ENCODE results near the gene DSG1. TPM values are rescaled to one million over a fixed set of nuclear protein-coding genes. Genes with fewer than 3 reads are reported as not detected.
"Not testable (repeated sequence)": the region's sequence is repeated elsewhere in the genome, so short reads cannot be mapped to it uniquely, and the experiment has no call there.

DSG1 gene
- polyA plus RNA-seq, 3 donors from 2014 or later, result not detected

DNA sequence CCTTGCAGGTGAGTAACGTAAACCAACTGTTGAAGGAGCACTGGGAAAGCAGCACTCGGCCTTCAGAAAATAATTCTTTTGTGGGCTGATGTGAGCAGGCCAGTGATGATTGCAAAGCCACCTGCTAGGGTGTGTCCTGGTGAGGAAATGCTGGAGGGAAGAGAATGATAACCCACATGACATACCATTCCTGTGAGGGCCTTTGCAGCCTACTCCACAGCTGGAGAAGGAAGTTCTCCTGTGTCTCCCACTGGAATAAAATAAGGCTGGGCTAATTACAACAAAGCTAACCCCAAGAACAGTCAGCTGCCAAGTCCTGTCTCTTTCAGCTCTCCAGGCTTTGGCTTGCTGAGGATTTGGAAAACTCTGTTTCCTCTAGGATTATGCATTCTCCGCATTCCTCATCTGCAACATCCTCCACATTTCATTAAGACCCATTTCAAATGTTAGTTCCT, 16.7 kb upstream of the DSG1 start:
- Mint-ChIP-seq H3K27me3 (ENCODE audit: low read depth in 3 of 3) (peaks cover 0 to 3% (median 0%) of the 10 kb centered on the region in 3 donors), H3K36me3 (no peaks in the 10 kb centered on the region), H3K9me3 (peaks cover 0 to 6% (median 2%) of the 10 kb centered on the region in 6 donors), H3K27ac (no peak overlapping the region), H3K4me3 (no peak overlapping the region), H3K4me1 (no peaks in the 10 kb centered on the region)
- DNase-seq, result no peak

DNA sequence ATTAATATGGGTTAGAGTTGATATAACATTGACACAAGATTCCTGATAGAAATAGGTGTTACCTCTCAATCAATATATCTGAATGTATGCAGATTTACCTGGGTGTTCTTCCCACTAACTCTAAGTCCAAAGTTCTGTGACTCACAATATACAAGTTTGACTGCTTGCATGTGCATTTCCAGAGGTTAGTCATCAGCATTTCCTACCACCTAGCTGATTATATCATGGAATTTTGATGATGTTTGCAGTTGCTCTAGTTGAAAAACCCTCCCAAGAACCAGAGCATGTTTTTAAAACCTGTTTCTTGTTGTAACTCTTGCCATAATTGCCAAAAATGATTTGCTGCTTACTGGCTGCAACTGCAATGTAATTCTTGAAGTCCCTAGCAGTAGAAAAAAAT, 15.0 kb upstream of the DSG1 start:
- Mint-ChIP-seq H3K4me3 (no peak overlapping the region), H3K27me3 (ENCODE audit: low read depth in 3 of 3) (peaks cover 0 to 3% (median 0%) of the 10 kb centered on the region in 3 donors)

DNA sequence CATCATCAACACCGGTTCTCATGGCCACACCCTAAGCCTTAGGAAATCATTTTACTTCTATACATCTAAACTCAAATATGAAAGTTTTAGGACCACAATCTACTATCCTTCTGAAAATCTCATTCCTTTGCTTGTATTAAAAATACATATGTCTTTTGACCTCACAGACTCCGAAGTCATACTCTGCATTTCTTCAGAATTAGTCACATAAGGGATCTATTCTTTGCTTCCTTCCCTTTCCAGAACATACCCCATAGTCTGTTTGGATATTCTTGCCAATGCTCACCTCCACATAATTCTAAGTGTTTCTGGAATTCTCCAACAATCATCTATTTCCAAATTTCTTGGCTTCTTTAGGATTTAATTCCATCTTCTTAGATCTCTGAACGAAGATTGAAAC, 14.2 kb upstream of the DSG1 start:
- peaks cover 0 to 6% (median 2%) of the 10 kb centered on the region in 6 donors for H3K9me3 Mint-ChIP-seq
- DNase-seq, result no peak
- H3K27ac Mint-ChIP-seq, result no peak overlapping the region
- no peaks in the 10 kb centered on the region for H3K4me1 Mint-ChIP-seq
- no peaks in the 10 kb centered on the region for H3K27me3 Mint-ChIP-seq (ENCODE audit: low read depth in 3 of 3)
- H3K36me3 Mint-ChIP-seq, result no peaks in the 10 kb centered on the region
- H3K4me3 Mint-ChIP-seq, result no peak overlapping the region

More for the DNA sequence above, 15.0 kb upstream of the DSG1 start:
- no peak overlapping the region for H3K27ac Mint-ChIP-seq
- H3K36me3 Mint-ChIP-seq, result no peaks in the 10 kb centered on the region
- peaks cover 0 to 6% (median 2%) of the 10 kb centered on the region in 6 donors for H3K9me3 Mint-ChIP-seq
- H3K4me1 Mint-ChIP-seq, result no peaks in the 10 kb centered on the region
- DNase-seq, result no peak

DNA sequence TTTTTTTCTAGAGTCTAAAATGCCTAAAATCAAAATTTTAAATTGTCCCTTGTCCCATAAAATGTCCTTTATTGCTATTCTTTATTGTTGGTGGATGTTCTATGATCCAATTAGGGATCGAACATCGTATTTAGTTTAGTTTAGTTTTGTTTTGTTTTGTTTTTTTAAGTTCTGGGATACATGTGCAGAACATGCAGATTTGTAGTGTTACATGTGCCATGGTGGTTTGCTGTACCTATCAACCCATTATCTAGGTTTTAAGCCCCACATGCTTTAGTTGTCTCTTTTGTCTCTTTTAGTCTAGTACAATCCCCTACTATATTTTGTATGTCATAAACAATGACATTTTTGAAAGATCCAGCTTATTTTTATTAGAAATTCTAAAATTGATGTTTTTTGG, 8.8 kb upstream of the DSG1 start:
- Mint-ChIP-seq H3K27ac (no peak overlapping the region), H3K9me3 (peaks cover 0 to 20% (median 6%) of the 10 kb centered on the region in 6 donors), H3K27me3 (ENCODE audit: low read depth in 3 of 3) (no peaks in the 10 kb centered on the region), H3K36me3 (no peaks in the 10 kb centered on the region), H3K4me3 (no peak overlapping the region), H3K4me1 (no peaks in the 10 kb centered on the region)
- no peak for DNase-seq

DNA sequence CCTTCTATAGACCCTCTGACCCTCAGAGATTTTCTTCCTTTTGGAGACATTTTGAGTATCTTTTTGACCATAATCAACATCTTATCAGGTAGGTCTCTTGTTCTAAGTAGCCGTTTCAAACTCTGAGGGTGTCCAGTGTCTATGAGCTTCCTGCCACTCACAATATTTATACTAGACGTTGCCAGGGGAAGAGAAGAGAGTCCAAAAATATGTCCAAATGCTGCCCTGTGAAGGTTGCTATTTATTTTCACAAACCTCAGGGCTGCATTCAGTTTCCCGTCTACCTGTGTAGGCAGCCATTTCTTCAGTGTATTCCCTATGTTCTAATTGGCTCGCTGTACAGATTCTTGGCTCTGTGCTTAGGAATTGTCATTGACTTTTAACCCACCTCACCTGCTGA, 986 bp upstream of the DSG1 start:
- H3K27ac Mint-ChIP-seq, result no peak overlapping the region
- H3K4me1 Mint-ChIP-seq, result no peaks in the 10 kb centered on the region
- H3K4me3 Mint-ChIP-seq, result no peak overlapping the region
- H3K27me3 Mint-ChIP-seq (ENCODE audit: low read depth in 3 of 3), result peaks cover 0 to 2% (median 0%) of the 10 kb centered on the region in 3 donors
- no peak for DNase-seq
- H3K9me3 Mint-ChIP-seq, result peaks cover 0 to 15% (median 3%) of the 10 kb centered on the region in 6 donors
- no peaks in the 10 kb centered on the region for H3K36me3 Mint-ChIP-seq

DNA sequence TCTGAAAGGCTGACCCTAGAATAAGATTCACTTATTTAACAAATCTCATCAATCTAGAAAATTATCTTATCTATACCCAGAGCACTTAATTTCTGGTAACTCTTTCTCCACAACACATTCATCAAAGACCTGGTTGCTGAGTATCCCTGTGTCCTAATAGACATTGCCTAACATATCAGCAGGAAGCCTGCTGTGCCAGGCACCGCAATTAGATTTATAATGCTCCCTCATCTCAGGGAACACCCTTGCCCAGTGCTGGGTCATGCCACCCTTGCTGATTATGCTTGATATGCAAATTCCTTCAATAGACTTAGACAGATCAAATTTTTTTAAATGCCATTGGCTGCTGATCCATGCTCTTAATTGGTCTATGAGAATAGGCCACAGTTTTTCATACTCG, 3.8 kb downstream of the DSG1 start:
- Mint-ChIP-seq H3K9me3 (peaks cover 3 to 14% (median 6%) of the 10 kb centered on the region in 6 donors), H3K27ac (no peak overlapping the region), H3K4me1 (no peaks in the 10 kb centered on the region), H3K4me3 (no peak overlapping the region), H3K36me3 (peaks cover 0 to 3% (median 0%) of the 10 kb centered on the region in 3 donors), H3K27me3 (ENCODE audit: low read depth in 3 of 3) (peaks cover 0 to 5% (median 0%) of the 10 kb centered on the region in 3 donors)
- no peak for DNase-seq

DNA sequence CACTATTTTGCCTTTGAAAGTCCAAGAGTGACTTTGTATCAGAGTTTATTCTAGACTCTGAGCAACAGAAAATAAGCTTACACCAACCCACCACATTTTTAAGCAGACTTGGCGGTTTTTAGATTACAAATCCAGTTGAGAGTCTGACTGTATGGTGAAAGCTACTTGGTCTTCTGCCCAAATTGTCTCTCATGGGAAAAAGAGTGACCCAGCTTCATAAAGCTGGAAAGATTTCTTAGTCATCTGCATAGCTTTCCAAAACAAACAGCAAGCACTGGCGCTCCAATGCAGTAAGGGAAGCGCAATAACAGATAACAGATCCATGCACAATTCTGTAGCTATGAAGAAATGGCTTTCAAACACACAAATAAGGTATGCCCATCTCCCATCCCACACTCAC, 7.1 kb downstream of the DSG1 start:
- H3K4me3 Mint-ChIP-seq, result no peak overlapping the region

DNA sequence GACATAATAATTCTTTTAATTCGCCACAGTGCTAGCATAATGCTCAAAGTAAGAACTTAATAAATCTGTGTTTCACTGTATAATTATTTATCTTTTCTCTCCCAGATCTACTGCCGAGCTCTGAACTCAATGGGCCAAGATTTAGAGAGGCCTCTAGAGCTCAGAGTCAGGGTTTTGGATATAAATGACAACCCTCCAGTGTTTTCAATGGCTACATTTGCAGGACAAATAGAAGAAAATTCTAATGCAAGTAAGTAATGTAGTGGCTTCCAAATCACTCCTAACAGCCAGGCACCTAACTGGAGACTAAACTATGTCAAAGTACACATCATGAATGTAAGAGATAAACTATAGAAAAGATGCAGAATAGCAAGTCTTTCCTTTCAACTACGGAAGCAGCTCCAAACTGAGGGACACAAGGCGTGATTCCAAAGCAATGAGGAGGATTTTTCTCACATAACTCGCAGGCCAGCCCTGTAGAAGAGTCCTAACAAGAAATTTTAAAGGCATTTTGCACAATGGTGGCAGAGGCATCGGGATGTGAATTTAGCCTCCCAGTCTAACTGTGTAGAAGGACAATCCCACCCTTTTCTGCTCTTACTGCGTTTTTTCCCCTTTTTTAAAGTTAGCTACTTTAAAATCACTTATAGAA, 12.0 kb downstream of the DSG1 start:
- no peak overlapping the region for H3K4me3 Mint-ChIP-seq
- no peaks in the 10 kb centered on the region for H3K36me3 Mint-ChIP-seq
- H3K27ac Mint-ChIP-seq, result no peak overlapping the region
- no peak for DNase-seq
- H3K4me1 Mint-ChIP-seq, result no peaks in the 10 kb centered on the region
- H3K27me3 Mint-ChIP-seq (ENCODE audit: low read depth in 3 of 3), result no peaks in the 10 kb centered on the region
- peaks cover 0 to 7% (median under 1%) of the 10 kb centered on the region in 6 donors for H3K9me3 Mint-ChIP-seq

More for the DNA sequence above, 7.1 kb downstream of the DSG1 start:
- Mint-ChIP-seq H3K27me3 (ENCODE audit: low read depth in 3 of 3) (peaks cover 0 to 5% (median 0%) of the 10 kb centered on the region in 3 donors), H3K27ac (no peak overlapping the region), H3K36me3 (peaks cover 0 to 3% (median 0%) of the 10 kb centered on the region in 3 donors), H3K9me3 (peaks cover 3 to 14% (median 8%) of the 10 kb centered on the region in 6 donors), H3K4me1 (no peaks in the 10 kb centered on the region)
- no peak for DNase-seq

DNA sequence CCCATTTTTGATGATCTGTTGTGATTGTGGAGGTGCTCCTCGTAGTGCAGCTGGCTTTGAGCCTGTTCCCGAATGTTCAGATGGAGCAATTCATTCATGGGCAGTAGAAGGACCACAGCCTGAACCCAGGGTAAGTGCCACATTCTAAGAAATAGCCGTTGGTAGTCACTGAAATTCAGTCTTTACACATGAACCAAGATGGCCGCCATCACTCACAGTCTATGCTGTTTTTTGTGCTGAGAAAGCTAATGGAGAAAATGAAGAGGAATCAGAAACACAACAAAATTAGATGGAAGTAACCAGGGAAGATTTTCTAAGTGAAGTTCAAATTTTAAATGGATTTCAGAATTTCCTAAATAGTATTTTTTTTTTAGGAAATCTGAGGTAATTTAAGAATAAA, 25.5 kb downstream of the DSG1 start:
- Mint-ChIP-seq H3K36me3 (no peaks in the 10 kb centered on the region), H3K4me1 (no peaks in the 10 kb centered on the region), H3K27me3 (ENCODE audit: low read depth in 3 of 3) (no peaks in the 10 kb centered on the region), H3K27ac (no peak overlapping the region), H3K4me3 (no peak overlapping the region), H3K9me3 (peaks cover 0 to 12% (median 5%) of the 10 kb centered on the region in 6 donors)
- DNase-seq, result no peak

DNA sequence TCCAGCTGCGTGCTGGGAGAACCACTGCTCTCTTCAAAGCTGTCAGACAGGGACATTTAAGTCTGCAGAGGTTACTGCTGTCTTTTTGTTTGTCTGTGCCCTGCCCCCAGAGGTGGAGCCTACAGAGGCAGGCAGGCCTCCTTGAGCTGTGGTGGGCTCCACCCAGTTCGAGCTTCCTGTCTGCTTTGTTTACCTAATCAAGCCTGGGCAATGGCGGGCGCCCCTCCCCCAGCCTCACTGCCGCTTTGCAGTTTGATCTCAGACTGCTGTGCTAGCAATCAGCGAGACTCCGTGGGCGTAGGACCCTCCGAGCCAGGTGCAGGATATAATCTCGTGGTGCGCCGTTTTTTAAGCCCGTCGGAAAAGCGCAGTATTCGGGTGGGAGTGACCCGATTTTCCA, 35.4 kb downstream of the DSG1 start:
- DNase-seq, H3K27ac Mint-ChIP-seq: not testable (repeated sequence)

DNA sequence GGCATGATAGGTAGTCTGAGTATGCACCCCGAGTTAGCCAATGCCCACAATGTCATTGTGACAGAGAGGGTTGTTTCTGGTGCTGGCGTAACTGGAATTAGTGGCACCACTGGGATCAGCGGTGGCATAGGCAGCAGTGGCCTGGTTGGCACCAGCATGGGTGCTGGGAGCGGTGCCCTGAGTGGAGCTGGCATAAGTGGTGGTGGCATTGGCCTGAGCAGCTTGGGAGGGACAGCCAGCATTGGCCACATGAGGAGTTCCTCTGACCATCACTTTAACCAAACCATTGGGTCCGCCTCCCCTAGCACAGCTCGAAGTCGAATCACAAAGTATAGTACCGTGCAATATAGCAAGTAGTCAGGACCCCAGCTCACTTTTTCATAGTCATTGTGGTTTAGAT, 37.0 kb downstream of the DSG1 start:
- H3K27me3 Mint-ChIP-seq (ENCODE audit: low read depth in 3 of 3), result no peaks in the 10 kb centered on the region
- peaks cover 0 to 12% (median 2%) of the 10 kb centered on the region in 6 donors for H3K9me3 Mint-ChIP-seq
- H3K27ac Mint-ChIP-seq, result no peak overlapping the region
- no peaks in the 10 kb centered on the region for H3K36me3 Mint-ChIP-seq
- H3K4me1 Mint-ChIP-seq, result no peaks in the 10 kb centered on the region
- no peak overlapping the region for H3K4me3 Mint-ChIP-seq
- no peak for DNase-seq

More for the DNA sequence above, 35.4 kb downstream of the DSG1 start:
- not testable (repeated sequence) for H3K36me3 Mint-ChIP-seq; H3K27me3 Mint-ChIP-seq (ENCODE audit: low read depth in 3 of 3); H3K4me3 Mint-ChIP-seq; H3K4me1 Mint-ChIP-seq
- peaks cover 0 to 12% (median 2%) of the 10 kb centered on the region in 6 donors for H3K9me3 Mint-ChIP-seq

DNA sequence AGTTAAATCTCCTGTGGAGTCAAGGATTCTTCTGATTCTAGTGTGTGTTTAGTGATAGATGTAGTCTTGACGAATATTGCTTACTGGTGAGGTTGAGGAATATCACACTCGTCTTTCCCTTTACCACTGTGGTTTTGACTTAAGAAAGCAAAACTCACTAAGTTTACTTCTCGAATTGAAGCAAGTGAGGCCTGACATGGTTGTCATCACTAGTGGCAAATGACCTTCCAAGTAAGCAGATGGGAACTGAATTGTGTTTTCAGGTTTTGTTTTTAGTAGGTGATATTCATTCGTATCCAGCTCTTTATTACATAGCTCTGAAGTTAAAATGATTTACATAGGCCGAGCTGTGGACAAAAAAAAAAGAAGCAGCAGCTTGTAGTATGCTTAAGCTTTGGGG, 38.1 kb downstream of the DSG1 start:
- Mint-ChIP-seq H3K4me3 (no peak overlapping the region), H3K36me3 (no peaks in the 10 kb centered on the region), H3K27me3 (ENCODE audit: low read depth in 3 of 3) (no peaks in the 10 kb centered on the region), H3K27ac (no peak overlapping the region), H3K4me1 (no peaks in the 10 kb centered on the region), H3K9me3 (peaks cover 0 to 12% (median 2%) of the 10 kb centered on the region in 6 donors)
- no peak for DNase-seq

DNA sequence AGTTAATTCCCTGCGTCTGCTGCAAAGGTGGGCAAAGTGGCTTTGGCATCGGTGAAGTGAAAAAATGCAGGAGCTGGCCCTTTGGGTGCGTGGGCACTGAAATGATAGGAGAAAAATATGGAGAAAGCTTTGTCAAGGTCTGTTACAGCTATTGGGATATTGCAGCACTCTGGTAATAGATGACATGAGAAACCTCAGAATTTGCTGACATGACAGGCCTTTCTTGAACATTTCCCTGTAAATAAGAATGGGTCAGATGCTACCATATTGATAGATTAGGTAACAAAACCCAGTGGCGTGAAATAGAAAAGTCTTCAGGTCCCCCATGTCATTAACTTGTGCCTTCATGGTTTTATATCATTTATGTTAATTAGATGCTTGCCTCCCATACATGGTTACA, 46.2 kb downstream of the DSG1 start:
- H3K27ac Mint-ChIP-seq, result no peak overlapping the region
- H3K9me3 Mint-ChIP-seq, result peaks cover 0 to 10% (median 5%) of the 10 kb centered on the region in 6 donors
- no peaks in the 10 kb centered on the region for H3K4me1 Mint-ChIP-seq
- H3K27me3 Mint-ChIP-seq (ENCODE audit: low read depth in 3 of 3), result peaks cover 0 to 1% (median 0%) of the 10 kb centered on the region in 3 donors
- no peak overlapping the region for H3K4me3 Mint-ChIP-seq
- no peaks in the 10 kb centered on the region for H3K36me3 Mint-ChIP-seq
- no peak for DNase-seq

DNA sequence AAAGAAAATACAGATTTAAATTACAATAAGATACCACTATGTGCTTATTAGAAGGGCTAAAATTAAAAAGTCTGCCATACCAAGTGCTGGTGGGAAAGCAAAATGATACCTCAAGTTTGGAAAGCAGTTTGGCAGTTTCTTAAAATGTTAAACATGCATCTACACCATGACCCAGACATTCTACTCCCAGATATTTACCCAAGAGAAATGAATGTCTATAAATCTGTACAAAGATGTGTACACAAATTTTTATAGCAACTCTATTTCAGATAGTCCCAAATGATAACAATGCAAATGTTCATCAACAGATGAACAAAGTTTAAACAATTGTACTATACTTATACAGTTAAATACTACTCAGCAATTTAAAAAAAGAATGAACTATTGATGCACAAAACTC, 51.5 kb downstream of the DSG1 start:
- Mint-ChIP-seq H3K27me3 (ENCODE audit: low read depth in 3 of 3) (no peaks in the 10 kb centered on the region), H3K36me3 (no peaks in the 10 kb centered on the region), H3K4me1 (no peaks in the 10 kb centered on the region), H3K27ac (no peak overlapping the region), H3K4me3 (no peak overlapping the region), H3K9me3 (peaks cover 0 to 4% (median 0%) of the 10 kb centered on the region in 6 donors)
- no peak for DNase-seq

DNA sequence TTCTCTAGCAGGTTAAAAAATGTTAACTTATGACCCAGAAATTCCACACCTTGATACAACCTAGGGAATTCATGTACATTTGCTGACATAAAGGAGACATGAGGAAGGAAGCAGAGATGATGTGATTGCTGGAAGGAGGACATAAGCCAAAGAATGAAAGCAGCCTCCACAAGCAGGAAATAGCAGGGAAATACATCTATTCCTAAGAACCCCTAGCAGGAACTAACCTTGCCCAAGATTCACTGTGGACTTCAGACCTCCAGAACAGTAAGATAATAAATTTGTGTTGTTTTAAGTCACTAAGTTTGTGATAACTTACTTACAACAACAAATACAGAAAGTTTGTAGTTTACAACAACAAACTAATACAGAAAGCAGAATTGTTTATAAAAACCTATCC, 54.0 kb downstream of the DSG1 start:
- H3K9me3 Mint-ChIP-seq, result peaks cover 0 to 4% (median 0%) of the 10 kb centered on the region in 6 donors
- no peaks in the 10 kb centered on the region for H3K36me3 Mint-ChIP-seq
- H3K4me1 Mint-ChIP-seq, result no peaks in the 10 kb centered on the region
- no peaks in the 10 kb centered on the region for H3K27me3 Mint-ChIP-seq (ENCODE audit: low read depth in 3 of 3)
- H3K4me3 Mint-ChIP-seq, result no peak overlapping the region
- DNase-seq, result no peak
- H3K27ac Mint-ChIP-seq, result no peak overlapping the region

Measured in immature natural killer cell (primary cell).